GM13977 (cell line): ENCODE measurements around the gene CDK19.

ENCODE experiments used
- DNase-seq: peaks from one replicate; pipeline ENCODE4 v3.0.0; 2012; ENCODE audit warnings: low spot score
- CTCF ChIP-seq: IDR thresholded peaks from 2 replicates; pipeline ENCODE4 v1.5.1; 2012; ENCODE audit warnings: mild to moderate bottlenecking, control low read depth; ENCODE audit not compliant: insufficient read depth; ENCODE audit errors: extremely low read depth, missing control alignments
- in situ Hi-C: fragments of 300-500 bp; cut with MboI; formaldehyde crosslinking; loops from one replicate; pipeline ENCODE4 v1.12.0; 2022; ENCODE audit warnings: low sequenced_read_pairs, low pct_unique_long_range_greater_than_20kb, mixed read lengths, inconsistent platforms; ENCODE audit not compliant: unreplicated experiment

Gene CDK19

GRCh38 chr6:110828396-110828795 lies 13.1 kb upstream of the CDK19 start:
- in situ Hi-C loops = no loop called here
- no peak for TF ChIP-seq CTCF
- DNase-seq = no peak

GRCh38 chr6:110826236-110827129 lies 11.2 kb upstream of the CDK19 start:
- DNase-seq = no peak
- no peak for TF ChIP-seq CTCF
- in situ Hi-C loops = no loop called here

- no peak for TF ChIP-seq CTCF
- DNase-seq = no peak
- in situ Hi-C loops = no loop called here
These were observed 7.9 kb upstream of the CDK19 start for GRCh38 chr6:110823146-110823545.

GRCh38 chr6:110822249-110822648 lies 7.0 kb upstream of the CDK19 start:
- DNase-seq = no peak
- TF ChIP-seq CTCF = no peak
- in situ Hi-C loops = no loop called here

GRCh38 chr6:110816677-110817076 lies 1.4 kb upstream of the CDK19 start:
- no peak for DNase-seq
- in situ Hi-C loops = no loop called here
- no peak for TF ChIP-seq CTCF

- no peak for TF ChIP-seq CTCF
- in situ Hi-C loops = no loop called here
- no peak for DNase-seq
These were observed 256 bp downstream of the CDK19 start for GRCh38 chr6:110815015-110815410.
